Measurements from ENCODE around the gene CLDN22. TPM values are rescaled to one million over a fixed set of nuclear protein-coding genes. Genes with fewer than 3 reads are reported as not detected.

Gene CLDN22
- total and polyA plus RNA-seq, 5 experiments from 2014 or later = 0.29 TPM; not detected in 4

GRCh38 chr4:183286590-183287308 lies 33.3 kb downstream of the CLDN22 start:
- ATAC-seq = no peak
- POLR2A ChIA-PET = no interaction called here
- H3K27me3 Mint-ChIP-seq = no peaks in the 10 kb centered on the region
- no peaks in the 10 kb centered on the region for H3K9me3 Mint-ChIP-seq
- peaks cover 0 to 2% (median 0%) of the 10 kb centered on the region in 4 donors for H3K4me1 Mint-ChIP-seq
- DNase-seq = no peak
- no peak overlapping the region for H3K4me3 Mint-ChIP-seq
- H3K27ac Mint-ChIP-seq = no peak overlapping the region
- H3K36me3 Mint-ChIP-seq = peaks cover 0 to 61% (median 2%) of the 10 kb centered on the region in 3 donors

GRCh38 chr4:183285886-183286285 lies 34.2 kb downstream of the CLDN22 start:
- Mint-ChIP-seq H3K4me1 (peaks cover 0 to 2% (median 0%) of the 10 kb centered on the region in 4 donors), H3K27ac (no peak overlapping the region), H3K9me3 (no peaks in the 10 kb centered on the region), H3K4me3 (no peak overlapping the region), H3K27me3 (no peaks in the 10 kb centered on the region), H3K36me3 (peaks cover 0 to 62% (median 2%) of the 10 kb centered on the region in 3 donors)
- POLR2A ChIA-PET = no interaction called here
- DNase-seq (no peak), ATAC-seq (no peak)

DNA sequence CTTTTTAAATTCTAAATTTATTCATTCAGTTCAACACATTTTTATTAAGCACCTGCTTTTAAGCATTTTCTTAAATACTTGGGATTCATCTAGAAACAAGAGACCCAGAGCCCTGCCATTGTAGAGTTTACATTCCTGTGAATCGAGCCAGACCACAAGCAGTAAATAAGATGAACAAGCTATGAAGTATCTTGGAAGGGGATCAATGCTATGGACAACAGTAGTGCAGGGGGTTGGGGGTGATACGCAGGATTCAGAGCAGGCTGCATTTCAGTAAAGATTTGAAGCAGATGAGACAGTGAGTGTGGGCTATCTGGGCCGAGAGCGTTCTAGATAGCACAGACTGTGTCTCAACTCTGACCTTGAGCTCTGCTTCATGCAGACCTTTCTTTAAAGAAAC lies 35.1 kb downstream of the CLDN22 start:
- Mint-ChIP-seq H3K4me1 (peaks cover 0 to 2% (median 0%) of the 10 kb centered on the region in 4 donors), H3K9me3 (no peaks in the 10 kb centered on the region), H3K27ac (no peak overlapping the region), H3K36me3 (peaks cover 0 to 63% (median 5%) of the 10 kb centered on the region in 3 donors), H3K27me3 (no peaks in the 10 kb centered on the region), H3K4me3 (no peak overlapping the region)
- ATAC-seq = no peak
- no peak for DNase-seq
- POLR2A ChIA-PET = no interaction called here

DNA sequence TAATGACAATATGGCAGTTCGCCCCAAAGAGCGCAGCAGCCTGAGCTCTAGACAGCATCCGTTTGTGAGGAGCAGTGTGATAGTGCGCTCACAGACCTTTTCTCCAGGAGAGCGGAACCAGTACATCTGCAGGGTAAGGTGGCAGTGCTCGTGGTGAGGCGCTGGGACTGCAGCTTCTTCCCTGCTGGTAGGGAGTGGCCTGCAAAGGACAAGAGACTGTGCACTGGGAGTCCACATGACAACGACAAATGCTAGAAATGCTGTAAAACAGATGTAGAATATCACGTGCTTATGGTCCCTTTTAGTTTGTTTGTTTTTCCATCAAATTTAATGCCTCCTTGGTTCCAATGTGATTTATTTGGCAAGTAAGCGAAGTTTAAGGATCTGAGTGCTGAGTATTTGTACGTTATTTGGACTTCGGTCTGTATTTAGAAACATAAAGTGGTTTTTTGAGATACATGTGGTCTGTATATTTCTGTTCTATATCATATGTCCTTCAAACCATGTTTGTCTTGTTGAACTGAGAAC lies 35.8 kb downstream of the CLDN22 start:
- ATAC-seq (no peak), DNase-seq (no peak)
- POLR2A ChIA-PET = no interaction called here
- Mint-ChIP-seq H3K36me3 (peaks cover 0 to 58% (median 9%) of the 10 kb centered on the region in 3 donors), H3K4me3 (no peak overlapping the region), H3K9me3 (peaks cover 0 to 2% (median 0%) of the 10 kb centered on the region in 9 donors), H3K27ac (no peak overlapping the region), H3K27me3 (no peaks in the 10 kb centered on the region), H3K4me1 (peaks cover 0 to 2% (median 0%) of the 10 kb centered on the region in 4 donors)

DNA sequence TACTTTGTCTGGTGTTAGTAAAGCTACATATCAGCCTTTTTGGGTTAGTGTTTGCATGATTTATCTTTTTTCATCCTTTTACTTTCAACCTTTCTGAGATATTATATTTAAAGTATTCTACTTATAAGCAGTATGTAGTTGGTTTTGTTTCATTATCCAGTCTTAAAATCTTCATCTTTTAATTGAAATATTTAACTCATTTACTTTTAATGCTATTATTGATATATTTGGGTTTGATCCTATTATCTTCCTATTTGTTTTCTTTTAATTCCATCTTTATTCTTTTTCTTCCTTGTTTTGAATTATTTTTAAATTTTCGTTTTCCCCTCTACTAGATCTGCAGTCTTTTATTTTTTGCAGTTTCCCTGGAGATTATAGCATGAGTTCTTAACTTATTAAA lies 44.0 kb downstream of the CLDN22 start:
- Mint-ChIP-seq H3K36me3 (peaks cover 24 to 35% (median 31%) of the 10 kb centered on the region in 3 donors), H3K27ac (no peak overlapping the region), H3K4me1 (no peaks in the 10 kb centered on the region), H3K9me3 (peaks cover 10 to 31% (median 20%) of the 10 kb centered on the region in 9 donors), H3K27me3 (peaks cover 0 to 3% (median 0%) of the 10 kb centered on the region in 5 donors), H3K4me3 (no peak overlapping the region)
- DNase-seq (no peak), ATAC-seq (no peak)
- POLR2A ChIA-PET = no interaction called here

DNA sequence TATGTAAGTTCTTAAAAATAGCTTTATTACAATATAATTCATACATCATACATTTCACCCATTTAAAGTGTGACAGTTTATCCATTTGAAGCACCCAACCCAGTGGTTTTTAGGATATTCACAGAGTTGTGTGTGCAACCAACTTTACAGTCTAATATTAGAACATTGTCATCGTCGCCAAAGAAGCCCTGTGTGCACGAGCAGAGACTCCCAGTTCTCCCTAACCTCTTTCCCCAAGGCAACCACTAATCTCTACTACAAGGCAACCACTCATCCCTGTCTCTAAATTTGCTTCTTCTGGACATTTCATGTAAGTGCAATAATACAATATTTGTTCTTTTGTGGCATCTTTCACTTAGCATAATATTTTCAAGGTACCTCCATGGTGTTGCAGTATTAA lies 47.7 kb downstream of the CLDN22 start:
- DNase-seq (no peak), ATAC-seq (no peak)
- peaks cover 24 to 38% (median 24%) of the 10 kb centered on the region in 3 donors for H3K36me3 Mint-ChIP-seq
- peaks cover 10 to 31% (median 20%) of the 10 kb centered on the region in 9 donors for H3K9me3 Mint-ChIP-seq
- no peak overlapping the region for H3K4me3 Mint-ChIP-seq
- no peak overlapping the region for H3K27ac Mint-ChIP-seq
- peaks cover 0 to 3% (median 0%) of the 10 kb centered on the region in 5 donors for H3K27me3 Mint-ChIP-seq
- no peaks in the 10 kb centered on the region for H3K4me1 Mint-ChIP-seq
- POLR2A ChIA-PET = no interaction called here

GRCh38 chr4:183268556-183268955 lies 51.5 kb downstream of the CLDN22 start:
- ATAC-seq (no peak), DNase-seq (no peak)
- no peaks in the 10 kb centered on the region for H3K4me1 Mint-ChIP-seq
- H3K36me3 Mint-ChIP-seq = peaks cover 0 to 25% (median 0%) of the 10 kb centered on the region in 3 donors
- H3K4me3 Mint-ChIP-seq = no peak overlapping the region
- H3K27me3 Mint-ChIP-seq = no peaks in the 10 kb centered on the region
- no peak overlapping the region for H3K27ac Mint-ChIP-seq
- H3K9me3 Mint-ChIP-seq = no peaks in the 10 kb centered on the region
- POLR2A ChIA-PET = no interaction called here

Other genes starting within 250 kb of the CLDN22 start
- 1 to 10 TPM; 7.4 to 8.0 TPM for gene WWC2, start 221.0 kb downstream of the CLDN22 start, total RNA-seq
- gene WWC2, start 221.0 kb downstream of the CLDN22 start, polyA plus RNA-seq = 1 to 10 TPM in 1 of 3 donors, under 1 TPM in 2; 0.59 to 1.0 (median 0.77) TPM
- gene CLDN24, start 2.1 kb upstream of the CLDN22 start, total RNA-seq = not detected
- gene CLDN24, start 2.1 kb upstream of the CLDN22 start, polyA plus RNA-seq = 1 to 10 TPM in 1 of 3 donors, not detected in 2; 1.6 TPM
- 10 to 100 TPM; 69.9 to 78.2 TPM for gene CDKN2AIP, start 124.4 kb upstream of the CLDN22 start, total RNA-seq
- gene CDKN2AIP, start 124.4 kb upstream of the CLDN22 start, polyA plus RNA-seq = 10 to 100 TPM; 28.2 to 45.4 (median 30.9) TPM
- gene ING2, start 184.8 kb upstream of the CLDN22 start, total RNA-seq = 10 to 100 TPM; 10.9 to 11.7 TPM
- gene ING2, start 184.8 kb upstream of the CLDN22 start, polyA plus RNA-seq = 10 to 100 TPM; 11.4 to 16.1 (median 13.2) TPM

All from naive thymus-derived CD8-positive, alpha-beta T cell (primary cell).